Colonic mucosa (tissue), 4 donors: ENCODE data around the gene CENPB. TPM values are rescaled to one million over a fixed set of nuclear protein-coding genes. Genes with fewer than 3 reads are reported as not detected.

Source experiments
- DNase-seq: peaks from one replicate; pipeline ENCODE4 v3.0.0-alpha.2; 2020
- H3K27ac ChIP-seq: fragments of 200-600 bp; one replicate; pipeline ENCODE4 v1.8.0; 2021
- H3K27me3 ChIP-seq: fragments of 200-600 bp; one replicate; pipeline ENCODE4 v1.8.0; 2021
- H3K36me3 ChIP-seq: fragments of 200-600 bp; one replicate; pipeline ENCODE4 v1.8.0; 2021
- H3K4me1 ChIP-seq: fragments of 200-600 bp; one replicate; pipeline ENCODE4 v1.8.0; 2021; ENCODE audit warnings: mild to moderate bottlenecking
- H3K4me3 ChIP-seq: fragments of 200-600 bp; one replicate; pipeline ENCODE4 v1.8.0; 2021
- H3K9ac ChIP-seq, 2 donors: one replicate each; pipeline ENCODE4 v1.7.0; 2013; ENCODE audit warnings: control low read depth in 2 of 2, low read depth in 2 of 2, low read length in 2 of 2
- H3K9me3 ChIP-seq: fragments of 200-600 bp; one replicate; pipeline ENCODE4 v1.8.0; 2021
- CTCF ChIP-seq: fragments of 200-600 bp; IDR thresholded peaks from one replicate; pipeline ENCODE4 v1.8.0; 2022; ENCODE audit warnings: antibody characterized with exemption, mild to moderate bottlenecking
- intact Hi-C: fragments of 100-400 bp; cut with DNase I; formaldehyde crosslinking; loops from one replicate; pipeline ENCODE4 v1.14.1; 2022
- total RNA-seq, 2 donors: library from RNA; stranded (reverse); fragmentation: NEBNext Ultra II Directional in 1 of 2; extraction: Animal tissue kit (Norgen Biotek cat#: 25700) in 1 of 2; gene quantifications; one replicate each; pipeline ENCODE4 v1.2.1, GENCODE V29; 2021
- donor health status: healthy.
- donor health status: DM: no; HTN: no; CAD: no.
- donor health status: DM: no; HTN: no; CAD: no.

Gene CENPB
- total RNA-seq, 2 donors from 2014 or later = 65.6 to 93.3 TPM

GRCh38 chr20:3782597-3782996 lies 3.9 kb downstream of the CENPB start:
- TF ChIP-seq CTCF = no peak
- Histone ChIP-seq H3K4me1 (peaks cover 19% of the 10 kb centered on the region), H3K9ac (no peak overlapping the region), H3K27ac (no peak overlapping the region), H3K36me3 (no peaks in the 10 kb centered on the region), H3K27me3 (no peaks in the 10 kb centered on the region), H3K9me3 (no peaks in the 10 kb centered on the region), H3K4me3 (no peak overlapping the region)
- intact Hi-C loops = no loop called here
- DNase-seq = no peak

GRCh38 chr20:3781153-3781910 lies 5.2 kb downstream of the CENPB start, which contains the start of gene SPEF1:
Gene SPEF1, minus strand, starts transcription at chr20:3781448. Its CDS starts 161 bp downstream, at chr20:3781287.
- intact Hi-C loops = no loop called here

GRCh38 chr20:3778976-3779375 lies 7.6 kb downstream of the CENPB start:
- Histone ChIP-seq H3K27ac (no peak overlapping the region), H3K9ac (no peak overlapping the region), H3K27me3 (no peaks in the 10 kb centered on the region), H3K4me1 (no peaks in the 10 kb centered on the region), H3K4me3 (no peak overlapping the region), H3K9me3 (no peaks in the 10 kb centered on the region), H3K36me3 (no peaks in the 10 kb centered on the region)
- no peak for DNase-seq
- intact Hi-C loops = no loop called here
- no peak for TF ChIP-seq CTCF

More at GRCh38 chr20:3781153-3781910, 5.2 kb downstream of the CENPB start, which contains the start of gene SPEF1:
- no peak within 1 kb of the TSS for H3K27ac ChIP-seq
- H3K4me3 ChIP-seq = peak within 1 kb of the TSS; percentile 20
- peak; percentile 88 for DNase-seq
- H3K9ac ChIP-seq = peak within 1 kb of the TSS in 1 of 2 donors; percentile 14
- no peaks in the 10 kb centered on the region for H3K9me3 ChIP-seq
- peaks cover 12% of the 10 kb centered on the region for H3K4me1 ChIP-seq
- no peaks in the 10 kb centered on the region for H3K27me3 ChIP-seq
- no peak for TF ChIP-seq CTCF
- H3K36me3 ChIP-seq = no peaks in the 10 kb centered on the region

- Histone ChIP-seq H3K4me1 (no peaks in the 10 kb centered on the region), H3K9me3 (no peaks in the 10 kb centered on the region), H3K27ac (no peak overlapping the region), H3K36me3 (no peaks in the 10 kb centered on the region), H3K4me3 (peak overlapping the region; percentile 49), H3K9ac (peak overlapping the region; percentile 51 to 54), H3K27me3 (no peaks in the 10 kb centered on the region)
- intact Hi-C loops = no loop called here
- DNase-seq = peak; percentile 77
- no peak for TF ChIP-seq CTCF
Measured at GRCh38 chr20:3777716-3778629, 8.6 kb downstream of the CENPB start.

GRCh38 chr20:3777381-3777715 lies 9.2 kb downstream of the CENPB start:
- no peaks in the 10 kb centered on the region for H3K27me3 ChIP-seq
- H3K36me3 ChIP-seq = no peaks in the 10 kb centered on the region
- no peak for TF ChIP-seq CTCF
- DNase-seq = no peak
- no peaks in the 10 kb centered on the region for H3K9me3 ChIP-seq
- H3K27ac ChIP-seq = no peak overlapping the region
- H3K9ac ChIP-seq = peak overlapping the region; percentile 51 to 54
- H3K4me1 ChIP-seq = no peaks in the 10 kb centered on the region
- peak overlapping the region; percentile 49 for H3K4me3 ChIP-seq
- intact Hi-C loops = no loop called here
